ENCODE results near the gene SCG5.

DNA sequence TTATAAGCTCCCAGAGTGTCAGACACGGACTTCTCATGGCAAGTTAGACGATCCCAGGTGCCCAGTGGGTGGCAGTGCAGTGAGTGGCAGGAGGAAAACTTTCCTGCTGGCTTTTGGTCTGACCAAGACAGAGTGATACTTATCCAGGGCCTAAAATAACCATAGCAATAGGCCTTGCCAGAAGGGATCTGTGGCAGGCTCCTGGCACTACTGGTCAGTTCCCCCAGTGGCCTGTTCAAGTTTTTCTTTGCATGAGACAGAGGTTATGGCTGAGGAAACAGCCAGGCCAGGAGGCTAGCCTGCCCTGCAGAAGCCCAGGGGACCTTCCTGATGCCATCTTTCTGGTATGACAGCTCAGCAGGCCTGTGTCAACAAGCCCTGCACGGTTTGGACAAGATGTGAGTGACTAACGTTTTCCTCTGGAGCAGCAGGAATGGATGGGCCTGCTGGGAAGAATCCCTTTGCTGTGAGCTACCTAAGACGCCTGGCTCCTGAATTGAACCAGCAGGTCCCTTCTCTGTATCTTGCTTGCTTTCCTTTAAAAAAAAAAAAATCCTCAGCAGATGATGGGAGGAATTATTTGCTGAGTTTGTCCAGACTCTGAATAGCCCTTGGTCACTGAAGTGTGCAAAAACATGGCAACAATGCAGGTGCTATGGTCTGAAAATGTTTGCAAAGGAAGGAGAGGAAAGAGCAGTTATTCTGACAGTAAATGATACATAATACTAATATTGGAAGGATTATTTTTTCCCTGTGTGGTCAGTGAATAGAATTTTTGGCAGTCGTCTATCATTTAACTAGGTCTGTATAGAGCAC, 18.0 kb downstream of the SCG5 start:
- TF ChIP-seq, protein P1, sequence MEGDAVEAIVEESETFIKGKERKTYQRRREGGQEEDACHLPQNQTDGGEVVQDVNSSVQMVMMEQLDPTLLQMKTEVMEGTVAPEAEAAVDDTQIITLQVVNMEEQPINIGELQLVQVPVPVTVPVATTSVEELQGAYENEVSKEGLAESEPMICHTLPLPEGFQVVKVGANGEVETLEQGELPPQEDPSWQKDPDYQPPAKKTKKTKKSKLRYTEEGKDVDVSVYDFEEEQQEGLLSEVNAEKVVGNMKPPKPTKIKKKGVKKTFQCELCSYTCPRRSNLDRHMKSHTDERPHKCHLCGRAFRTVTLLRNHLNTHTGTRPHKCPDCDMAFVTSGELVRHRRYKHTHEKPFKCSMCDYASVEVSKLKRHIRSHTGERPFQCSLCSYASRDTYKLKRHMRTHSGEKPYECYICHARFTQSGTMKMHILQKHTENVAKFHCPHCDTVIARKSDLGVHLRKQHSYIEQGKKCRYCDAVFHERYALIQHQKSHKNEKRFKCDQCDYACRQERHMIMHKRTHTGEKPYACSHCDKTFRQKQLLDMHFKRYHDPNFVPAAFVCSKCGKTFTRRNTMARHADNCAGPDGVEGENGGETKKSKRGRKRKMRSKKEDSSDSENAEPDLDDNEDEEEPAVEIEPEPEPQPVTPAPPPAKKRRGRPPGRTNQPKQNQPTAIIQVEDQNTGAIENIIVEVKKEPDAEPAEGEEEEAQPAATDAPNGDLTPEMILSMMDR (IDR thresholded peaks at IDR 0.05 in 2 of 3, conservative IDR thresholded peaks at IDR 0.05 in 1 of 3; ENCODE audit: control insufficient read depth in 2 of 3, extremely low read depth in 1 of 3, insufficient read depth in 1 of 3, low read depth in 3 of 3, low read length in 3 of 3) = no peak
- TF ChIP-seq RCOR1 (conservative IDR thresholded peaks at IDR 0.05; ENCODE audit: low read depth, low read length) = no peak
- no peak for TF ChIP-seq JUNB (IDR thresholded peaks at IDR 0.05)
- TF ChIP-seq CHD2 (IDR thresholded peaks at IDR 0.05; ENCODE audit: borderline replicate concordance, low read depth, low read length) = no peak
- no peak for TF ChIP-seq YY1 (IDR thresholded peaks at IDR 0.05; ENCODE audit: low read depth, low read length)
- TF ChIP-seq, protein P2, sequence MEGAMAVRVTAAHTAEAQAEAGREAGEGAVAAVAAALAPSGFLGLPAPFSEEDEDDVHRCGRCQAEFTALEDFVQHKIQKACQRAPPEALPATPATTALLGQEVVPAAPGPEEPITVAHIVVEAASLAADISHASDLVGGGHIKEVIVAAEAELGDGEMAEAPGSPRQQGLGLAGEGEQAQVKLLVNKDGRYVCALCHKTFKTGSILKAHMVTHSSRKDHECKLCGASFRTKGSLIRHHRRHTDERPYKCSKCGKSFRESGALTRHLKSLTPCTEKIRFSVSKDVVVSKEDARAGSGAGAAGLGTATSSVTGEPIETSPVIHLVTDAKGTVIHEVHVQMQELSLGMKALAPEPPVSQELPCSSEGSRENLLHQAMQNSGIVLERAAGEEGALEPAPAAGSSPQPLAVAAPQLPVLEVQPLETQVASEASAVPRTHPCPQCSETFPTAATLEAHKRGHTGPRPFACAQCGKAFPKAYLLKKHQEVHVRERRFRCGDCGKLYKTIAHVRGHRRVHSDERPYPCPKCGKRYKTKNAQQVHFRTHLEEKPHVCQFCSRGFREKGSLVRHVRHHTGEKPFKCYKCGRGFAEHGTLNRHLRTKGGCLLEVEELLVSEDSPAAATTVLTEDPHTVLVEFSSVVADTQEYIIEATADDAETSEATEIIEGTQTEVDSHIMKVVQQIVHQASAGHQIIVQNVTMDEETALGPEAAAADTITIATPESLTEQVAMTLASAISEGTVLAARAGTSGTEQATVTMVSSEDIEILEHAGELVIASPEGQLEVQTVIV (IDR thresholded peaks at IDR 0.05; ENCODE audit: borderline replicate concordance, partially characterized antibody) = no peak
- no peak for TF ChIP-seq EZH2 (IDR thresholded peaks at IDR 0.05; ENCODE audit: borderline replicate concordance, control insufficient read depth, low read depth, low read length)
